Thyroid gland (tissue), 4 donors: ENCODE results near the gene COL18A1. TPM values are rescaled to one million over a fixed set of nuclear protein-coding genes. Genes with fewer than 3 reads are reported as not detected.

Source experiments
- DNase-seq, 2 donors: peaks; one replicate each; pipeline ENCODE4 v3.0.0-alpha.2; 2019
- H3K27ac ChIP-seq, 3 donors: fragments of 200-600 bp; sonication (generic); 1 replicate in 2 of 3; 2 replicates in 1 of 3; pipeline ENCODE4 v1.5.1; 2016 to 2019; ENCODE audit warnings: mild to moderate bottlenecking in 1 of 3, moderate library complexity in 1 of 3
- H3K27me3 ChIP-seq: fragments of 200-600 bp; sonication (generic); one replicate; pipeline ENCODE4 v1.5.1; 2019
- H3K36me3 ChIP-seq, 2 donors: fragments of 200-600 bp; sonication (generic); one replicate each; pipeline ENCODE4 v1.5.1; 2016 to 2019
- H3K4me1 ChIP-seq, 2 donors: fragments of 200-600 bp; sonication (generic); one replicate each; pipeline ENCODE4 v1.5.1; 2017 to 2019
- H3K4me3 ChIP-seq, 3 donors: fragments of 200-600 bp; sonication (generic); replicated peaks in 1 of 3; 1 replicate in 2 of 3; 2 replicates in 1 of 3; pipeline ENCODE4 v1.5.1; 2016; ENCODE audit warnings: mild to moderate bottlenecking in 1 of 3
- H3K9me3 ChIP-seq: fragments of 200-600 bp; sonication (generic); one replicate; pipeline ENCODE4 v1.5.1; 2017
- POLR2A ChIP-seq, 2 donors: fragments of 450-650 bp; IDR thresholded peaks; one replicate each; pipeline ENCODE4 v1.6.1; 2017; ENCODE audit warnings: antibody characterized with exemption in 2 of 2, mild to moderate bottlenecking in 2 of 2, moderate library complexity in 1 of 2
- WGBS, 2 donors: methylation state at CpG; one replicate each; pipeline ENCODE4 v1.1.5; 2017; 5-methylcytosine and 5-hydroxymethylcytosine counted together
- intact Hi-C: fragments of 100-400 bp; cut with DNase I; formaldehyde crosslinking; loops from one replicate; pipeline ENCODE4 v1.15.1; 2023
- total RNA-seq, 4 donors: library from RNA; depleted of rRNA; stranded (reverse); fragments of >200 nt; gene quantifications; one replicate each; pipeline ENCODE4 v1.2.3, GENCODE V29; 2016
- TF ChIP-seq, protein P1 (sequence below), 6 experiments: fragments of 200-600 bp in 3 of 6; fragments of 450-650 bp in 3 of 6; sonication (generic) in 3 of 6; IDR thresholded peaks; one replicate each; pipeline ENCODE4 v1.5.1; 2016 to 2019; ENCODE audit warnings: antibody characterized with exemption in 6 of 6, mild to moderate bottlenecking in 2 of 6, inconsistent platforms in 1 of 6, moderate library complexity in 1 of 6

The COL18A1 gene
- total RNA-seq, 4 donors from 2014 or later, result 105 to 264 (median 238) TPM

DNA sequence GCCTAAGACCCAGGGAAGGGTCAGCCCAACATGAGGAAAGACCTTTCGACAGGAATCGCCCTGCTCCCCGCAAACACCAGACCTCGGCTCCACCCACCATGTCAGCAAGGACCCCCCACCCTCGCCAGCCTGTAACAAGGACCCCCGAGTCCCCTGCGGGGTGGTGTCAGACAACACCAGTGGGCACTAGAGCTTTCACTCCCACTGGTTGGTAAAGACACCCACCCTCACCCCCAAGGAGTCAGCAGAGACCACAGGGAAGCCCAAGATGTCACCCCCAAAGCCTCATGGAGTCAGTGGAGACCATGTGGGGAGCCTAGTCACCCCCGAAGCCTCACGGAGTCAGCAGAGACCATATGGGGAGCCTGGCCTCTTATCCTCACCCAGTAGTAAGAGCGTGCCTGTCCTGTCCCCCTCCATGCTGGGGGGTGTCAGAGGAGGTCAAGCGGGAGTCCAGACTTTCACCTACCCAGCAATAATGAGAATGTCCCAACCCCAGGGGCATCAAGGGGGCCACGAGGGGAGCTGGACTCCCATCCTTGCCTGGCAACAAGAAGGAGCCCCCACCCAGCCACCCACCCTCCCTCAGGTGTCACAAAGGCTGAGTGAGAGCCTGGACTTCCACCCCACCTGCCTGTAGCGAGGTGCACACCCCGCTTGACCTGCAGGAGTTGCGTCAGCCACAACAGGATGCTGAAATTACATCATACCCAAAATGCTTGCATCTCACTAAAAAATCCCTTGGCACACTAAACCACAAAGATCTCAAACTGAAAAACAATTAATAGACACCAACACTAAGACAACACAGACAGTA lies 112.5 kb downstream of the COL18A1 start:
- no peaks in the 10 kb centered on the region for H3K4me1 ChIP-seq
- peaks cover 0 to under 1% of the 10 kb centered on the region in 2 donors for H3K36me3 ChIP-seq
- intact Hi-C loops, result no loop called here
- H3K4me3 ChIP-seq, result no peak overlapping the region
- H3K27ac ChIP-seq, result no peak overlapping the region
- 92 to 96% methylated on average over 12 to 14 of the region's 15 CpGs for WGBS, 2 donors
- no peak for TF ChIP-seq POLR2A (IDR thresholded peaks at IDR 0.05)
- TF ChIP-seq, protein P1, sequence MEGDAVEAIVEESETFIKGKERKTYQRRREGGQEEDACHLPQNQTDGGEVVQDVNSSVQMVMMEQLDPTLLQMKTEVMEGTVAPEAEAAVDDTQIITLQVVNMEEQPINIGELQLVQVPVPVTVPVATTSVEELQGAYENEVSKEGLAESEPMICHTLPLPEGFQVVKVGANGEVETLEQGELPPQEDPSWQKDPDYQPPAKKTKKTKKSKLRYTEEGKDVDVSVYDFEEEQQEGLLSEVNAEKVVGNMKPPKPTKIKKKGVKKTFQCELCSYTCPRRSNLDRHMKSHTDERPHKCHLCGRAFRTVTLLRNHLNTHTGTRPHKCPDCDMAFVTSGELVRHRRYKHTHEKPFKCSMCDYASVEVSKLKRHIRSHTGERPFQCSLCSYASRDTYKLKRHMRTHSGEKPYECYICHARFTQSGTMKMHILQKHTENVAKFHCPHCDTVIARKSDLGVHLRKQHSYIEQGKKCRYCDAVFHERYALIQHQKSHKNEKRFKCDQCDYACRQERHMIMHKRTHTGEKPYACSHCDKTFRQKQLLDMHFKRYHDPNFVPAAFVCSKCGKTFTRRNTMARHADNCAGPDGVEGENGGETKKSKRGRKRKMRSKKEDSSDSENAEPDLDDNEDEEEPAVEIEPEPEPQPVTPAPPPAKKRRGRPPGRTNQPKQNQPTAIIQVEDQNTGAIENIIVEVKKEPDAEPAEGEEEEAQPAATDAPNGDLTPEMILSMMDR (IDR thresholded peaks at IDR 0.05), result no peak
- H3K9me3 ChIP-seq, result no peaks in the 10 kb centered on the region
- no peak for DNase-seq
- no peaks in the 10 kb centered on the region for H3K27me3 ChIP-seq

DNA sequence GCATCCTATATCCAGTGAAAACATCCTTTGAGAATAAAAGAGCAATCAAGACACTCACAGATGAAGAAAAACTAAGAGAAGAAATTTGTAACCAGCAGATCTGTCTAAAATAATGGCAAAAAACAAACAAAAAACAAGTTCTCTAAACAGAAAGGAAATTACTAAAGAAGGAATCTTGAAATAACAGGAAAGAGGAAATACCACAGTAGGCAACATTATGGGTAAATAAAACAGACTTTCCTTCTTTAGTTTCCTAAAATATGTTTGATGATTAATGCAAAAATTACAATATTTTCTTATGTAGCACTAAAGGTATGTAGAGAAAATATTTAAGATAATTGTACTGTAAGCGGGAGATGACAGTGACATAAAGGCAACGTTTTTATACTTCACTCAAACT lies 113.8 kb downstream of the COL18A1 start:
- intact Hi-C loops, result no loop called here

DNA sequence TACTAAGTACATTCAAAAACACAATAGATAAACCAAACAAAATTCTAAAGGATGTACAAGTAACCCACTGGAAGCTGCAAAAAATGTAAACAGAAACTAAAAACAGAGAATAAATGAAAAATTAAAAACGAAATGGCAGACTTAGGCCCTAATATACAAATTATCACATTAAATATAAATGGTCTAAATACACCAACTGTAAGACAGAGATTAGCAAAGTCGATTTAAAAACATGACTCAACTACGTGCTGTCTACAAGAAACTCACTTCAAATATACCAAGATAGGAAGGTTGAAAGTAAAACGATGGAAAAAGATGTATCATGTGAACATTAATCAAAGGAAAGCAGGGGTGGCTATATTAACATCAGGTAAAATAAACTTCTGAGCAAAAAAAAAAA lies 114.2 kb downstream of the COL18A1 start:
- Histone ChIP-seq H3K36me3 (no peaks in the 10 kb centered on the region), H3K9me3 (no peaks in the 10 kb centered on the region), H3K4me1 (no peaks in the 10 kb centered on the region), H3K27me3 (no peaks in the 10 kb centered on the region), H3K4me3 (no peak overlapping the region), H3K27ac (no peak overlapping the region)
- TF ChIP-seq, protein P1 (IDR thresholded peaks at IDR 0.05), result no peak
- no peak for TF ChIP-seq POLR2A (IDR thresholded peaks at IDR 0.05)
- no peak for DNase-seq
- 95 to 96% methylated on average over 4 of the region's 4 CpGs for WGBS, 2 donors
- intact Hi-C loops, result no loop called here

More for the DNA sequence above, 113.8 kb downstream of the COL18A1 start:
- TF ChIP-seq, protein P1 (IDR thresholded peaks at IDR 0.05), result no peak
- no peaks in the 10 kb centered on the region for H3K4me1 ChIP-seq
- H3K9me3 ChIP-seq, result no peaks in the 10 kb centered on the region
- no peaks in the 10 kb centered on the region for H3K36me3 ChIP-seq
- 88 to 91% methylated on average over 2 of the region's 2 CpGs for WGBS, 2 donors
- no peak for DNase-seq
- H3K27me3 ChIP-seq, result no peaks in the 10 kb centered on the region
- H3K27ac ChIP-seq, result no peak overlapping the region
- H3K4me3 ChIP-seq, result no peak overlapping the region

DNA sequence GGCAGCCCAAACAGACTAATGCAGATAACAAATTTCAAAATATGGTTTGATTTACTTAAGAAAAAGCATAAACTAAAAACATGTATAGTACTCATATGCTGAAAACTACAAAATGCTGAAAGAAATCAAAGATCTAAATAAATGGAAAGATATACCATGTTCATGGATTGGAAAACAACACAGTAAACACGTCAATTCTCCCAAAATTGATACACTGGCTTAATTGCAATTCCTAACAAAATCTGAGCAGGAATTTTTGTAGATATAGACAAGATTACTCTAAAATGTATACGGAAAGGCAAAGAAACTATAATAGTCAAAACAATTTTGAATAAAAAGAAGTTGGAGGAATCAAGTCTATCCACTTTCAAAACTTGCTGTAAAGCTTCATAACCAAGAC lies 116.3 kb downstream of the COL18A1 start:
- H3K9me3 ChIP-seq, result no peaks in the 10 kb centered on the region
- intact Hi-C loops, result no loop called here

DNA sequence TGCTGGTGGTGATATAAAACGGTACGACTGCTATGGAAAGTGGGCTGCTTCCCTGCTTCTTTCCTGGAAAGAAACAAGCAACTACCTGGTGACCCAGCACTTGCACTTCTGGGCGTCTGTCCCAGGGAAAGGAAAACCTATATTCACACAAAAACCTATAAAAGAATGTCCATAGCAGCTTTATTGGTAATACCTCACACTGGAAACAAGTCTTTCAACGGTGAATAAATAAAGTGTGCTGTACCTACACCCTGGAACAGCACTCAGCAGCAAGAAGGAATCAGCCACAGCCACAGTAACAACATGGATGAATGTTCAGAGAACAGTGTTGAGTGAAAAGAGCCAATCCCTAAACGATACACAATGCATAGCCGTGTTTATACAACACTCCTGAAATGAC lies 117.4 kb downstream of the COL18A1 start:
- Histone ChIP-seq H3K27me3 (no peaks in the 10 kb centered on the region), H3K9me3 (no peaks in the 10 kb centered on the region), H3K4me3 (no peak overlapping the region), H3K4me1 (peaks cover 14 to 23% of the 10 kb centered on the region in 2 donors), H3K36me3 (no peaks in the 10 kb centered on the region), H3K27ac (no peak overlapping the region)
- no peak for DNase-seq
- 74 to 83% methylated on average over 6 of the region's 6 CpGs for WGBS, 2 donors
- TF ChIP-seq, protein P1 (IDR thresholded peaks at IDR 0.05), result no peak
- no peak for TF ChIP-seq POLR2A (IDR thresholded peaks at IDR 0.05)
- intact Hi-C loops, result no loop called here

More for the DNA sequence above, 116.3 kb downstream of the COL18A1 start:
- Histone ChIP-seq H3K4me3 (no peak overlapping the region), H3K4me1 (peaks cover 9 to 13% of the 10 kb centered on the region in 2 donors), H3K27ac (no peak overlapping the region), H3K27me3 (no peaks in the 10 kb centered on the region), H3K36me3 (no peaks in the 10 kb centered on the region)
- no peak for DNase-seq
- WGBS, 2 donors, result 95 to 98% methylated on average over 2 of the region's 2 CpGs
- TF ChIP-seq, protein P1 (IDR thresholded peaks at IDR 0.05), result no peak
- no peak for TF ChIP-seq POLR2A (IDR thresholded peaks at IDR 0.05)
